CD4-positive, alpha-beta T cell treated with Interleukin-12 subunit alpha and Interleukin-12 subunit beta, for 1 hour (primary cell): ENCODE data around the gene ELOVL5.

Experiments
- DNase-seq: peaks from one replicate; pipeline ENCODE4 v3.0.0-alpha.2; 2020

The ELOVL5 gene

GRCh38 chr6:53268858-53269608 is 79.7 kb downstream of the ELOVL5 start:
- no peak for DNase-seq

GRCh38 chr6:53266553-53267090 is 82.1 kb downstream of the ELOVL5 start:
- no peak for DNase-seq

GRCh38 chr6:53264915-53265607 is 83.7 kb downstream of the ELOVL5 start:
- no peak for DNase-seq

- no peak for DNase-seq
These were observed 84.4 kb downstream of the ELOVL5 start for GRCh38 chr6:53264337-53264736.

GRCh38 chr6:53263917-53264316 is 84.8 kb downstream of the ELOVL5 start:
- no peak for DNase-seq

GRCh38 chr6:53259860-53260580 is 88.7 kb downstream of the ELOVL5 start:
- no peak for DNase-seq

GRCh38 chr6:53258774-53259155 is 90.0 kb downstream of the ELOVL5 start:
- no peak for DNase-seq

GRCh38 chr6:53258076-53258773 is 90.5 kb downstream of the ELOVL5 start:
- DNase-seq = no peak

- DNase-seq = no peak
These were observed 91.2 kb downstream of the ELOVL5 start for GRCh38 chr6:53257533-53257932.

- no peak for DNase-seq
These were observed 91.7 kb downstream of the ELOVL5 start for GRCh38 chr6:53257001-53257400.

GRCh38 chr6:53252177-53252692 is 96.5 kb downstream of the ELOVL5 start:
- no peak for DNase-seq

GRCh38 chr6:53251033-53251672 is 97.6 kb downstream of the ELOVL5 start:
- no peak for DNase-seq

- DNase-seq = no peak
These were observed 98.3 kb downstream of the ELOVL5 start for GRCh38 chr6:53250176-53251032.

GRCh38 chr6:53246924-53247323 is 101.8 kb downstream of the ELOVL5 start:
- no peak for DNase-seq

GRCh38 chr6:53244958-53245357 is 103.8 kb downstream of the ELOVL5 start:
- peak; percentile 20 for DNase-seq

- no peak for DNase-seq
These were observed 104.3 kb downstream of the ELOVL5 start for GRCh38 chr6:53244399-53244931.

- no peak for DNase-seq
These were observed 106.8 kb downstream of the ELOVL5 start for GRCh38 chr6:53241938-53242337.

GRCh38 chr6:53240761-53241160 is 108.0 kb downstream of the ELOVL5 start:
- DNase-seq = peak; percentile 34

GRCh38 chr6:53240139-53240538 is 108.6 kb downstream of the ELOVL5 start:
- DNase-seq = no peak

- no peak for DNase-seq
These were observed 109.2 kb downstream of the ELOVL5 start for GRCh38 chr6:53239526-53239925.

- no peak for DNase-seq
These were observed 110.4 kb downstream of the ELOVL5 start for GRCh38 chr6:53238311-53238710.
